Activated T-helper 1 cell treated with Interleukin-2 at 50 U/mL for 16 hours (primary cell): Measurements from ENCODE around the gene ATP2A2.
"Not testable (repeated sequence)": the region's sequence is repeated elsewhere in the genome, so short reads cannot be mapped to it uniquely, and the experiment has no call there.

ENCODE experiments used
- DNase-seq: peaks from one replicate; pipeline ENCODE4 v3.0.0-alpha.2; 2020; ENCODE audit warnings: low read depth

The ATP2A2 gene

DNA sequence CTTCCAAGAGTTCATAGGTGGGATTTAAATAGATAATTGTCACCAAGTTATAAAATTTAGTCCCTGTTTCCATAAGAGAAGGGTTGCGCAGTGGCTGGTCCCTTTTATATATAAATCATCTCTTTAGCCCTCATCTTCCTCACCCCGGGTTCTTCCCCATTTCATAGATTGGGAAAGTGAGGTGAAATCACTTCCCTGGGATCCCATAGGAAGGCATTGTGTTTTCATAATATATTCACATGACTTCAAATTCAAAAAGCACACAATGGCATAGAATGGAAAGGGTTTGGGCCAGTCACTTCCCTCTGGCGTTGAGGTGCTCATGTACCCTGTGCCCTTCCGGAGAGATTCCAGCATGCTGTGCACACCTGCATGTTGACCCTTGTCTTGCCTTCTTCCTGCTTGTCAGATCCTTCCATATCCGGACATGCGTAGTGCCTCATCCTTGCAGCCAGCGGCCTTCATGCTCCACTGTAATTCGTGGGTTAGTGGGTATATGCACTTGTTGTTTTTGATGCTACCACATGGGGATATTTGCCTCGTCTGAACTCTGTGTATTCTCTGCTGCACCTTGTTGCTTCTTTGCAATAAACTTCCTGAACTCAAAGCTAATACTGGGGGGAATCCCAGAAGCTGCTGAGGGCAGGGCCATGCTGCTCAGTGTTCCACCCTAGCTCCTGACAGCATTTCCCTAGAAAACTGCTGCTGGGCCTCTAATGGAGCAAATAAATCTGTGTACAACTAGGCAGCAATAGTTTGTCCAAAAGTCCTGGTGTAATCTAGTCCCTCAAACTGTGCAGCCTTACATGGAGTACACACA, 62.9 kb downstream of the ATP2A2 start:
- DNase-seq, result no peak

DNA sequence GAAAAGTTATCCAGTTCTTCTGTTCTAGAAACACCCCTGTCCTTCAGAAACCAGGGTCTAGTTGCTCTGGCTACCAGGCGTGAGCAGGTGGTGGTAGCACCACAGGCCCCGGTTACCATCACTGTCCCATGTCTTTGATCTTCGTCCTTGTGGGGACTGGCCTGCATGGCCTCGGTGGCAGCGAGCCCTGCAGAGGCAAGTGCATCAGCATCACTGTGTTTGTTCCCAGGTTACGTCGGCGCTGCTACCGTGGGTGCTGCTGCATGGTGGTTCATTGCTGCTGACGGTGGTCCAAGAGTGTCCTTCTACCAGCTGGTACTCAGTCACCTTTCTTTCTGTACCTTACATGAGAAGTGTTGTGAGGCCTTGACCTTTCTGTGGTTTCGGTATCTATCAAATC, 63.6 kb downstream of the ATP2A2 start:
- DNase-seq, result no peak

DNA sequence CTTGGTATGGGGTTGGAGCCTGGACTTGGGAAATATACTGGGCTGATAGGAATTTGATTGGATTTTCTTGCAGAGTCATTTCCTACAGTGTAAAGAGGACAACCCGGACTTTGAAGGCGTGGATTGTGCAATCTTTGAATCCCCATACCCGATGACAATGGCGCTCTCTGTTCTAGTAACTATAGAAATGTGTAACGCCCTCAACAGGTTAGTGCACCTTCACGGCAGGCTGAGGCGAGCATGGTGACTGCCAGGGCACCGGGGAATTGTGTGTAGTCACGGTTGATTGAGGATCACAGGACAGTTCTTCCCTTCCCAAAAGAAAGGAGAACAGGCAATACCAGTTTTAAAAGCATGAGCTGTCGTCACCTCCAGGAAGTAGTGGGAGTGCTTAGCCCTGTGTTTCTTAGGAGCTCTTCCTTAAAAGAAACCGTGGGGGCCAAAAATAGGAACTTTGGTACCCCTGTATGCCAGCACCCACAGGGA, 64.2 kb downstream of the ATP2A2 start:
- no peak for DNase-seq

DNA sequence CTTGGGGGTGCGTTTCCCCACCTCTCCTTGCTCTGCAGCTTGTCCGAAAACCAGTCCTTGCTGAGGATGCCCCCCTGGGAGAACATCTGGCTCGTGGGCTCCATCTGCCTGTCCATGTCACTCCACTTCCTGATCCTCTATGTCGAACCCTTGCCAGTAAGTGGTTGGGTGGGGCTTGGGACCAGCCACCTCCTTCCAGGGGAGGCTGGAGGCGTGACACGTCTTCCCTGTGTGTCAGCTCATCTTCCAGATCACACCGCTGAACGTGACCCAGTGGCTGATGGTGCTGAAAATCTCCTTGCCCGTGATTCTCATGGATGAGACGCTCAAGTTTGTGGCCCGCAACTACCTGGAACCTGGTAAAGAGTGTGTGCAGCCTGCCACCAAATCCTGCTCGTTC, 64.9 kb downstream of the ATP2A2 start:
- no peak for DNase-seq

DNA sequence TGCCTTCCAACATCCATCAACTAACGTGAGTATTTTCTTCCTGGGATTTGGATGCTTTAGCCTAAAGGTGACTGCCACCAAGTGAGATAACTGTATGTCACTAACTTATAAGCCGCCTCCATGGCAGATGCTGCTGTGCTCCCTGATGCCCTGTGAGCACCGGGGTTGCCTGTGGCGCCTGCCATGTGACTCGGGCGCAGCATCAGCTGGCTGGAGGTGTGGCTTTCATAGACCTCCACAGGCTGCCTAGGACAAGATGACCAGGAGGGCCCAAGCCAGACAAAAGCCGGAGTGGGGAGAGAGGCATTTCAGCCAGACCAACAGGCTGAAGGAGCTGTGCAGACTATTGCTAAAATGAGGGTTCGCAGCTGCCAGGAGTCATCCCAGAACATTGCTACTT, 66.7 kb downstream of the ATP2A2 start:
- DNase-seq, result no peak

DNA sequence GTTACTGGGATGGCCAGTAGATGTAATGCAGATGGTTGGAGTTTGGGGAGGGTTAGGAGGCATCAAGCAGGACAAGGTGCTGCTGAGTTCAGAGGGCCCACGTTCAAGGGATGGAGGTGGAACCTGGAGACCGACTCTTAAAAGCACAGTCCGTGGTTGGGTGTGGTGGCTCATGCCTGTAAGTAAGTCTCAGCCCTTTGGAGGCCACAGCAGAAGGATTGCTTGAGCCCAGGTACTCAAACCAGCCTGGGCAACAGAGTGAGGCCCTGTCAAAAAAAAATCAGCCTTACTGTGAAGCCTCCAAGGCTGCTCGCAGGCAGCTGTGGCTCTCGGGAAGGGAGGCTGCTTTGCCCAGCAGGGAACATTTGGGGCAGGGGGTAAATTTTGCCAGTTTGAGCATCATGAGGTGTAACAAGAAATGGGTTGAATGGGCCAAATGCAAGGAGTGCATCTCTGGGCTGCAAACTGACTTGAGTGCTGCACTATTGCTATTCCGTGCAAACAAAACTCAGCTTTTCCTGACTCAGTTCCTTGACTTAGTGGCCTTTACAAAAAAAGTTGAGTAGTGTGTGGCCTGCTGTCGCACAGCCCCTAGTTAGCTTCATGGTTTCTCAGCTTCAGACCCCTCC, 67.5 kb downstream of the ATP2A2 start:
- no peak for DNase-seq

DNA sequence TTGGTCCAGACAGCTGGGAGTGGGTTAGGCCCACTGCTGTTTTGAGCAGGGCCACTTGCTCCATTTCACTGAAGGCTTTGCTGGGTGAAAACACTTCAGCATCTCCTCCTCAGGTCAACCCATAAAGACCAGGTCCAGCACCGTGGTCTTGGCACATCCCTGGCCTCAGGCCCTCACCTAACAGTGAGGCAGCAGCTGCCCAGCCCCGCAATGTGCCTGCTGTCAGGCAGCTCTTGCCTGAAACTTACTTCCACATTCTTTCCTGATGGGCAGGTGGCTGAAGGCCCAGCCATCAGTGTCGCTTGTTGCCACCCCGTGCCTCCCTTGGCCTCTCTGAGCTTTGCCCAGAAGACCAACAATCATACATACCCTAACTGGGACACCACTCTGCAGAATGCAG, 68.0 kb downstream of the ATP2A2 start:
- DNase-seq, result no peak

DNA sequence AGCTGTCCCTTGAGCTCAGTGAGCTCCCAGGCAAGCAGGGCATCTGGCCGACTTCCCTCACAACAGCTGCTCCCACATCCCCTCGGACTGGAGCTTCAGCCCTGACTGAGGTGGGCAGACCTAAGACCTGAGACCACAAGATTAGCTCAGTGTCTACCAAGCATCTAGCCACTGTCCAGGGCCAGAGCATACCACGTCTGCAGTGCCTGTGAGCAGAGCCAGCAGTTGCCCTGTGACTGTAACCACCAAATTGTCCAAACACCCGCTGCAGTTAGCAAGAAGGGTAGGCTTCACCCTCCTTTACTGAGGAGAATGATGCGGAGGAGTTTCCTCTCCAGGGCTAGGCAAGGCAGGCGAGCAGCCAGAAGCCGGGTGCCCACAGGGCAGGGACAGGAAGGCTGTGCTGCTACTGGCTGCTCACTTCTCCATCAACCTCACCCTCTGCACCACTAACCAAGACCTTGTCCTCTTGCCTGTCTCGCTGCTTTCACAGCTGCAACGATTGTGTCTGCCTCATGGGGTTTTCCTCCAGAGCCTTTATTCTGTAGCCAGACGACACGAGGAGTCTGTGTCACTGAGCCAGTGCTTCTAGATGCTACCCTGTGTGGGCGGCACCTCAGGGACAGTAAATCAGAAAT, 68.6 kb downstream of the ATP2A2 start:
- no peak for DNase-seq

DNA sequence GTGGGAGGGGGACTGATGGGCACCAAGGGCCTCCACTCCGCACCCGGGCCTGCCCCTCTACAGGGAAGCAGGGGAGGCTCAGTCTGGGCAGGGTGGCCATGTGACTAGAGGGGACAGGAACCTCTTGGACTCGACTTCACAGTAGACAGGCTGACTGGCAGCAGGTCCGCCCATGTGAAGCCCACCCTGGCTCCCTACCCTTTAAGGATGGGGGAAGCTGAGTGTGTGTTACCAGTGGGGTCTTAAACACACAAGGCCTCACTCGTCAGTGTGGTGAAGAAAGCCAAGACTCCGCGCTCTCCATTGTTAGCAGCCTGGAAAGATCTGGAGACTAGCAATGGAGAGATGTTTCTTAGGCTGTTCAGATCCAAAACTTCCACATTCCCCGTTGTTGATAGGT, 70.1 kb downstream of the ATP2A2 start:
- no peak for DNase-seq

DNA sequence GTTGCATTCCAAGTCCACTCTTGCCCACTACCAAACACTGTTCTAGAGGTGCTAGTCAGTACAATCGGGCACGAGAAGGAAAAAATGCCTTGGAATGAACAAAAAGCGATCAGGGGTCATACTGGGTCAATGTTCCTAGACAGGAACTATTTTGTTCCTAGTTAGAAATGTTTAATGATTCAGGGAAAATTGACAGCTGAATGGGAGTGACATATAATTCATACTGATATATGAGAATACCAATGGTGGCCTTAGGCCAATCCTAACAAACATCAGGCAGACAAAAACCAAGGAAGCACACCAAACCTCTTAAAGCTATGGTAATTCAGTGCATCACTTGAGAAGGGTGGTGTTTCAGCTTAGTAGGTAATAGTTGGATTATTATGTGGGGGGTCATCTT, 71.4 kb downstream of the ATP2A2 start:
- no peak for DNase-seq

DNA sequence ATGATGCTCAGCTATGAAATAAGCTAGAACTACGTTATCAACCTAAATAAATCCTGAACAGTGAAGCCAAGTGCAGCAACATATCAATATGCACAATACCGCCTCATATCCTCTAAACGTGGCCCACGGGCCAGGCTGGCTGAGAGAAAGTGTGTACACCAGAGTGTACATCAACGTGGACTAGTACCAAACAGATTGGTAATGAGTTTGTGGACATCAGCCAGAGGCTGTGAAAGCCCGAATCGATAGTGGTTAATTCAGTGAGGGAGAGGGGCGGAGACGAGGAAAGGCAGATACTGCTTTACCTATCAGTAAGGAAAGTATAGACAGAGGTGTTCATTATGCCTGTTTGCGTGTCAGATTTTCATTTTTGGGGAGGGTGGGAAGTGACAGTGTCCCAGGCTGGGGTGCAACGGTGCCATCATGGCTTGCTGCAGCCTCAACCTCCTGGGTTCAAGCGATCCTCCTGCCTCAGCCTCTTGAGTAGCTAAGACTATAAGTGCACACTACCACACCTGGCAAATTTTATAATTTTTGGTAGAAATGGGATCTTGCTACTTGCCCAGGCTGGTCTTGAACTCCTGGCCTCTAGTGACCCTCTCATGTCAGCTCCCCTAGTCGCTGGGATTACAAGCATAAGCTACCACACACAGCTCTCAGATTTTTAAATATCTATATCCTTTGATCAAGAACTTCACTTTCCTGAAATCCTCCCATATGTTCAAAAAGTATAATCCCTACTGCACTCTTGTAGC, 72.3 kb downstream of the ATP2A2 start:
- DNase-seq, result no peak

DNA sequence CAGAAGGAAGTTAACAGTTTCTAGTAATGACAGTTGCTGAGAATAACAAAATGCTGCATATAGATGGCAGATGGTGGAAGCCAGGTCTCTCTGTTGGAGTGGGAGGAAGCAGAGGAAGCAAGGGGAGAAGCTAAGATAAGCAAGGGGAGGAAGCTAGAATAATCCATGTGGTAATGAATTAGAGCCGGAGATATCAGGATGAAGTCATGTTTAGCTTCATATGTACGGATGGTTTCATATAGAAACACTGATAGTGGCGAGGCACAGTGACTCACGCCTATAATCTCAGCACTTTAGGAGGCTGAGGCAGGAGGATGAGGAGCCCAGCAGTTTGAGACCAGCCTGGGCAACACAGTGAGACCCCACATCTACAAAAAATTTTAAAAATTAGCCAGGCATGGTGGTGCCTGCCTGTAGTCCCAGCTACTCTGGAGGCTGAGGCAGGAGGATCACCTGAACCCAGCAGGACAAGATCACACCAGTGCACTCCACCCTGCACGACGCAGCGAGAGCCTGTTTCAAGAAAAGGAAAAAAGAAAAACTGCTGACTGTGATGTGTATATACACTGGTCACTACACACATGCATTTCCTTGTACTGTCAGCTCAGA, 73.2 kb downstream of the ATP2A2 start:
- no peak for DNase-seq

DNA sequence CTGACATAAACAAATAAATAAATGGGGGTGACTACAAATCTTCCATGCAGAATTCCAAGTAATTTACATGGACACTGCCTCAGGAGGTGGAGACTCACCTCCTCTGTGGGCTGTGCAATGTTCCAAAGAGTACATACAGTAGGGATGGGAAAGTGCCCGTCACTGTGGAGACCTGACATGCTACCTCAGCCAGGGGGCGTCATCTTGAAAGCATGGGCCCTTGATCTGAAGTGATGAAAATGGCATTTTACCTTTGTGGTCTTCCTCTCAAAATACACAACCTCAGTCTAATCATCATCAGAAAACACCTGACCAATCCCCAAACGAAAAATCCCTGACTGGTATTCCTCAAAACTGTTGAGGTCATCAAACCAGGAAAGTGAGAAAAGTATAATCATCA, 74.0 kb downstream of the ATP2A2 start:
- no peak for DNase-seq

DNA sequence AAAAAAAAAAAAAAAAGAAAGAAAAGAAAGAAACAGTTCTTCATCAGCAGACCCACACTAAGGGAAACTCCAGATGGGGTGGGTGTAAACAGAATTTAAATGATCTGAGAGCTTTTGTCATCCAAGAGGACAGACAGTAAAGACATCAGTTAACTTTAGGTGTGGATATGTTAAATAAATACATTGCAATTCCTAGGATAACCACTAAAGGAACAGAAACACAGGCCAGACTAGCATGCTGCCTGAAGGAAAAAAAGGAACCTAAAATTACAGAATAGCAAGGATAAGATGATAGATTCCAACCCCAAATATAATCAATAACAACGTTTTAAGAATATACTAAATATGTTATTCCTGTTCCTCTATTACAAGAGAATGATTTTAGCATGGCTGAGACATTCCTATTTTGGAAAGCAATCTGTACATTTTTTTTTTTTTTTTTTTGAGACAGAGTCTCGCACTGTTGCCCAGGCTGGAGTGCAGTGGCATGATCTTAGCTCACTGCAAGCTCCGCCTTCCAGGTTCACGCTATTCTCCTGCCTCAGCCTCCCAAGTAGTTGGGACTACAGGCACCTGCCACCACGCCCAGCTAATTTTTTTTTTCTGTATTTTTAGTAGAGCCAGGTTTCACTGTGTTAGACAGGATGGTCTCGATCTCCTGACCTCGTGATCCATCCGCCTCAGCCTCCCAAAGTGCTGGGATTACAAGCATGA, 77.5 kb downstream of the ATP2A2 start:
- DNase-seq, result not testable (repeated sequence)

DNA sequence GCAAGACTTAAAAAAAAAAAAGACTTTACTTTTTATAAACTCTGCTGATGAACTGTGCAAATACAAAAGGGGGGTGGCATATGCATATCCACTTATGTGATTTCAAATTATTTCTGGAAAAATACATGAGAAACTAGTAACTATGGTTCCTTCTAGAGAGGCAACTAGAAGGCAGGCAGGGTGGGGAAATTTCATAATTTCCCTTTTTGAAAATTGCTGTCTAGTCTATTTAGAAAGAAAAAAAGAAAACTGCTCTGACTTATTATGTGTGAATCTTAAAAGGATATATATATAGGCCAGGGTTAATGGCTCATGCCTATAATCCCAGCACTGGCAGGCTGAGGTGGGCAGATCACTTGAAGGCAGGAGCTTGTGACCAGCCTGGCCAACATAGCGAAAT, 80.2 kb downstream of the ATP2A2 start:
- DNase-seq, result no peak

DNA sequence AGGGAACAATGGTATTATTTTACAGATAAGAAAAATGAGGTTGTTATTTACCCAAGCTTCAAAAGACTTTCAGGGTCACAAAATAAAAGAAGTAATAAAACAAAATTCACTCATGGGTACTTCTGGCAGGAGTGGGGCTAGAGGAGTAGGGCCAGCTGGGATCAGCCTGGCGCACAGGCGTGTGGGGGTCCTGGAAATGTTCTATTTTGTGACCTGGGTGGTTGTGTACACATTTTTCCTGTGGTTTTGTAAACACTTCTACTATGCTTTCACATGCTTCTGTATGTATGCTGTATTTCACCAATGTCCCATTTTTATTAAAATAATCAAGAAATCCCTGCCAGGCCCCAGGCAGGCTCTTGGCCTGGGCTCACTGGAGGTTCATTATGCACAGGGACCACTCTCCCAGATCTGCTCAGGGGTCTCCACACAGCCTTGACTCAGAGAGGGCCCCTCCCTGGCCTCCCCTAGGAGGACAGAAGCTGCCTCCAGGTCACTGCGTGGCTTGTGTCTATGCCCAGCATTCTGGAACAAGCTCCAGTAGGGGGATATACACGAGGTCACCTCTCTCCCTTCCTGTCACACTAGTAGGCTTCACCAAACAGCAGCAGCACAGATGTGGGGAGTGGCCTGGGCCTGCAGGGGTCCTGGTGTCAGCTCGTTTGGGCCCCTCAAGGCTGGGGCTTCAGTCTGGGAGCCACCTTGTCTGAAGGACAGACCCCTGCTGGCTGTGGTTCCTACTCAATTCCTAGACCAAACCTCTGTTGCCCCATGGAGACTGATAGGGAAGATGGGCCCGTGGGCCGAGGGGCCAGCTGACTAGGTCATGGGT, 84.7 kb downstream of the ATP2A2 start:
- no peak for DNase-seq

DNA sequence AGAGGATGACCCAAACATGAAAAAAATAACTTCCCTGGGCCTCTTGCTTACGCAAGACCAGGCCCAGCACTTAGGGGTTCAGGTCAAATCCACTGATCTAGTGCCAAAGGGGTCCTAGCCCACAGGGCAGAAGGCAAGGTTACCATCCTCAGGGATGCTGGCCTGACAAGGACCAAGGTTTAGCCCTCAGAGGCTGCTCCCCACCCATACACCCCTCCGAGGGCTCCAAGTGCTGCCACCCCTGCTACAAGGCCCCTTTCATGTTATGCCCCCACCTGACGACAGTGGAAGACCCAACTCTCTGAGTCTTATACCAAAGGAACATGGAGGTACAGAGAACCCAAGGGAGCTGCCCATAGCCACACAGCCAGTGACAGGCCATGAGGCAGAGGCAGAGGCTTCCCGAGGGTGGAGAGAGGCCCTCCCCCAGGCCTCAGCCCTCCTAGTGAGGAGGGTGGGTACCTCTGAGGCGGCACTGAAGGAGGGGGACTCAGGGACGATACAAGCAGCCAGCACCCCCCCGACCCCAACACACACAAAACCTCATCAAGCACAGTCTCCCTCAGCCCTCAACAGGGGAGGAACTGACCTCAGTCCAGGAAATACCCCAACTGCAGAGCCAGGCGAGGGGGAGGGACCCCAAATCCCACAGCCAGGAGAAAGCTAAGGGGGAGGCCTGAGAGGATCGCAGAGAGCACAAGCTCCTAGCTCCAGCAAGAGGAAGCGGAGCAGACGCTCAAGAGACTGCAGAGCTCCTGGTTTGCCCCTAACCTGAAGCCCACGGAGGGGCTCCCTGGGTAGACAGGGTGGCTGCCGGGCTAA, 85.5 kb downstream of the ATP2A2 start:
- no peak for DNase-seq

DNA sequence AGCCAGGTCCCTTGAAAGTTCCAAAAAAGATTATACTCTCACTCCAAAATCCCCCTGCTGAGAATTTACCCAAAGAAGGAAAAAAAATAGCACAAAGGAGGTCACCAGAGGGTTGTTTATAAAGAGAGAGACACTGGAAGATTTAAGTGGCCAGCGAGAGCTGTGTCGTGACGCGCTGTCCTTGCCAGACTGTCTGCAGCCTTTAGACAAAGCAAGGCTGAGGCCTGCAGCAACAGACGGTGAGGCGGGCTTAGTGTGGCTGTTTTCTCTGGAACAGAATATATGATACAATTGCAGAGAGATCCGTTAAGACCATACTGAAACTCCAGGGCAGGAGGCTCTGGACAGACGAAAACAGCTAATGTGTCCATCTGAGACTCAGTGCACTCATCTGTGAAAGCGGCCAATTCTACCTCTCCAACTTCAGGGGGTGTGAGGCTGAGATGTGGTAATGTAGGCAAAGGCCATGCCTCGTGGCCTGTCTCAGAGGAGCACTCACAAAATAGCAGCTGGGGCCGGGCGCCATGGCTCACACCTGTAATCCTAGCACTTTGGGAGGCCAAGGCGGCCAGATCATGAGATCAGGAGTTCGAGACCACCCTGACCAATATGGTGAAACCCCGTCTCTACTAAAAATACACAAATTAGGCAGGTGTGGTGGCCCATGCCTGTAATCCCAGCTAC, 86.3 kb downstream of the ATP2A2 start:
- no peak for DNase-seq

DNA sequence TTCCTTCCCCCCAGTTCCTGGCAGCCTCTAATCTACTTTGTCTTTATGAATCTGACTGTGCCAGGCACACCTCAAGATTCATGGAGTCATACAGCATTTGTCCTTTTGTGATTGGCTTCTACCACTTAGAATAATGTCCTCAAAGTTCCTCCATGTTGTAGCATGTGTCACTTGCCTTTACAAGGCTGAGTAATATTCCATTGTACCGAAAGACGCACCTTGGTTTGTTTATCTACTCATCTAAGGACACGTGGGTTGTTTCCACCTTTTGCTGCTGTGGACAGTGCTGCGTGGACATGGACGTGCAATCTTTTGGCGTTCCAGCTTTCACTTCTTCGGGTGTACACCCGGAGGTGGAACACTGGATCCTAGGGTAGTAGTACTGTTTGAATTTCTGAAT, 88.9 kb downstream of the ATP2A2 start:
- DNase-seq, result no peak
